Measurements from ENCODE around the gene WDFY4. TPM values are rescaled to one million over a fixed set of nuclear protein-coding genes. Genes with fewer than 3 reads are reported as not detected.

The WDFY4 gene
- total RNA-seq, 1 experiment from 2014 or later = 0.22 TPM

DNA sequence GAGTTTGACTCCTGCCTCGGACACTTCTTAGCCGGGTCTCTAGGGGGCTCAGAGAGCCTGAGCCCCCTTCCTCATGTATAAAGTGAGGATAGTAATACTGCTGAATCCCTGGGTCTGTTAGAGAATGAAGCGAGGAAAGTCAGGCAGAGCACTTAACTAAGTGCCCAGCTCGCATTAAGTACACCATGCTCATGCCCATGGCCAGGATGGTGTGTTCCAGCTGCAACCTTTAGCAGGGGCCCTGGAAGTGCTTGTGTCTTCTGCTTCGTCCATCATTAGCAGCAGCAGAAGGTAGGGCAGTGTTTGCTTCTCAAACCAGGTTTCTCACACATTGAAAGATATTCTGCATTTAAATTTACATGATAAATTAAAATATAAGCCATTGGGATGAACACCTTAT is 27.3 kb upstream of the WDFY4 start:
- Histone ChIP-seq H3K9me2 (ENCODE audit: insufficient read depth) (no peaks in the 10 kb centered on the region), H3K36me3 (ENCODE audit: control insufficient read depth in 1 of 2, insufficient read depth in 2 of 2, low read length in 2 of 2) (no peaks in the 10 kb centered on the region), H3K4me1 (ENCODE audit: control insufficient read depth in 1 of 2, insufficient read depth in 2 of 2, low read length in 2 of 2) (peaks cover 0 to 22% of the 10 kb centered on the region in 2 experiments; a peak in 2 of 4 replicates), H4K20me1 (ENCODE audit: insufficient read depth) (no peaks in the 10 kb centered on the region), H2AFZ (ENCODE audit: low read depth, low read length, poor library complexity, severe bottlenecking) (no peak overlapping the region), H3K9me3 (ENCODE audit: control insufficient read depth in 1 of 2, insufficient read depth in 1 of 2, low read depth in 1 of 2, low read length in 2 of 2) (no peaks in the 10 kb centered on the region), H3K9ac (ENCODE audit: low read length) (no peak overlapping the region), H3K4me2 (ENCODE audit: low read length) (no peak overlapping the region), H3K27me3 (ENCODE audit: insufficient read depth, low read length) (peaks cover 14% of the 10 kb centered on the region), H3K4me3 (replicated peaks in 1 of 2; ENCODE audit: low read depth in 1 of 2, low read length in 2 of 2) (no peak overlapping the region), H3K79me2 (ENCODE audit: insufficient read depth, low read length) (no peaks in the 10 kb centered on the region), H3K27ac (ENCODE audit: low read depth, low read length) (no peak overlapping the region)
- ChIA-PET POLR2A (no interaction called here), RAD21 (ENCODE audit: low non-redundant PET in 1 of 2, low total read pairs in 2 of 2, uncharacterized antibody in 2 of 2, unreplicated experiment in 2 of 2) (no interaction called here), CTCF (interaction anchor here (1.2 to 5.0 kb wide), 16 partner anchors 11 to 1662 kb away, joined by 3 to 86 read pairs (median 10); partner anchors contain the start of gene ARHGAP22)
- ATAC-seq = no peak
- no peak for DNase-seq (ENCODE audit: low read depth, low spot score)
- TF ChIP-seq, protein P1, sequence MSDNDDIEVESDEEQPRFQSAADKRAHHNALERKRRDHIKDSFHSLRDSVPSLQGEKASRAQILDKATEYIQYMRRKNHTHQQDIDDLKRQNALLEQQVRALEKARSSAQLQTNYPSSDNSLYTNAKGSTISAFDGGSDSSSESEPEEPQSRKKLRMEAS (IDR thresholded peaks at IDR 0.05) = no peak
- TF ChIP-seq SP1 (IDR thresholded peaks at IDR 0.05; ENCODE audit: low read depth) (no peak), ZNF274 (IDR thresholded peaks at IDR 0.05; ENCODE audit: low read depth, low read length) (no peak), ELF1 (IDR thresholded peaks at IDR 0.05; ENCODE audit: borderline replicate concordance, low read depth) (no peak), EGR1 (IDR thresholded peaks at IDR 0.05; ENCODE audit: low read depth) (no peak), SRF (IDR thresholded peaks at IDR 0.05; ENCODE audit: low read depth) (no peak), EZH2phosphoT487 (IDR thresholded peaks at IDR 0.05; ENCODE audit: borderline replicate concordance) (no peak)
- TF ChIP-seq, protein P2, sequence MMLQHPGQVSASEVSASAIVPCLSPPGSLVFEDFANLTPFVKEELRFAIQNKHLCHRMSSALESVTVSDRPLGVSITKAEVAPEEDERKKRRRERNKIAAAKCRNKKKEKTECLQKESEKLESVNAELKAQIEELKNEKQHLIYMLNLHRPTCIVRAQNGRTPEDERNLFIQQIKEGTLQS (IDR thresholded peaks at IDR 0.05) = no peak
- BruUV-seq (replicated peaks) = no TSS peak
- intact Hi-C loops (cut with micrococcal nuclease) = loop anchor here (2.0 to 10.0 kb wide), 3 partner anchors 53 to 855 kb away; partner anchors contain the start of gene ARHGAP22

DNA sequence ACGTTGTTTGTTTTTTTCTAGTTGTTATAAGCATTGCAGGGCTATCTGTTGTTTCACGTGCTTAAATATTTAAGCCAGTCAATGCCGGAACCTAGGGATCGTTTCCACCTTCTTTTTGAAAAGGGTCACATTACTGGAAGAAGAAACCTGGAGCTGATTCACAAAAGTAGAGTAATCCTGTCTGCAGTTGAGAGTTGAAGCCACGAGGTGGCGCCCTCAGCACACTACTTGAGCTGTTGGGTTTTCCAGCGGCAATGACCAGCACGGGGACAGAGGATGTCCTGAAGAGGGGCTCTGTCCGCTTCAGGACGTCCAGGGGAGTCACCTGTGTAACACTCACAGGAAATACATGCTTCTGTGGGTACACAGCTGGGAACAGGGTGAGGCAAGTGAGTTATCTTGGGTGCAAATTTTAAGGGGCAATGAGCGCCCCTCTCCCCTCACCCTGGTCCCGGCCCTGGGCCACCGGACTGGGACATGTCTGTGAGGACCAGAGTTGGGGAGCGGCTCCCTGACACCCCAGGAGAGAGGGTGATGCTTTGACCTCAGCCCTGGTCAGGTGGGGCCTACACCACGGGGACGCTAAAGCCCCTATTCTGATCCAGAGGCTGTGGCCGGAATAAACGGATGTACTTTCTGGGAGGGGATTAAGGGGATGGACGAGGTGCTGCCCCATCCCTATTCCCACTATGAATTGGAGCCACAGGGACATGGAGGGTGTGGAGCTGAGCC is 26.3 kb upstream of the WDFY4 start:
- Histone ChIP-seq H3K4me3 (replicated peaks in 1 of 2; ENCODE audit: low read depth in 1 of 2, low read length in 2 of 2) (no peak overlapping the region), H3K27ac (ENCODE audit: low read depth, low read length) (no peak overlapping the region), H2AFZ (ENCODE audit: low read depth, low read length, poor library complexity, severe bottlenecking) (no peak overlapping the region), H3K79me2 (ENCODE audit: insufficient read depth, low read length) (no peaks in the 10 kb centered on the region), H3K36me3 (ENCODE audit: control insufficient read depth in 1 of 2, insufficient read depth in 2 of 2, low read length in 2 of 2) (no peaks in the 10 kb centered on the region), H3K9me3 (ENCODE audit: control insufficient read depth in 1 of 2, insufficient read depth in 1 of 2, low read depth in 1 of 2, low read length in 2 of 2) (no peaks in the 10 kb centered on the region), H3K4me2 (ENCODE audit: low read length) (0 out of 2 replicates have a peak overlapping the region, but pooled peaks have one; percentile 34), H3K9me2 (ENCODE audit: insufficient read depth) (no peaks in the 10 kb centered on the region), H4K20me1 (ENCODE audit: insufficient read depth) (no peaks in the 10 kb centered on the region), H3K27me3 (ENCODE audit: insufficient read depth, low read length) (peaks cover 14% of the 10 kb centered on the region), H3K4me1 (ENCODE audit: control insufficient read depth in 1 of 2, insufficient read depth in 2 of 2, low read length in 2 of 2) (peaks cover 0 to 22% of the 10 kb centered on the region in 2 experiments; a peak in 2 of 4 replicates), H3K9ac (ENCODE audit: low read length) (no peak overlapping the region)
- TF ChIP-seq, protein P1 (IDR thresholded peaks at IDR 0.05) = no peak
- TF ChIP-seq EZH2phosphoT487 (IDR thresholded peaks at IDR 0.05; ENCODE audit: borderline replicate concordance) (no peak), RAD21 (IDR thresholded peaks at IDR 0.05; ENCODE audit: low read depth) (peak; percentile 90)
- TF ChIP-seq, protein P3, sequence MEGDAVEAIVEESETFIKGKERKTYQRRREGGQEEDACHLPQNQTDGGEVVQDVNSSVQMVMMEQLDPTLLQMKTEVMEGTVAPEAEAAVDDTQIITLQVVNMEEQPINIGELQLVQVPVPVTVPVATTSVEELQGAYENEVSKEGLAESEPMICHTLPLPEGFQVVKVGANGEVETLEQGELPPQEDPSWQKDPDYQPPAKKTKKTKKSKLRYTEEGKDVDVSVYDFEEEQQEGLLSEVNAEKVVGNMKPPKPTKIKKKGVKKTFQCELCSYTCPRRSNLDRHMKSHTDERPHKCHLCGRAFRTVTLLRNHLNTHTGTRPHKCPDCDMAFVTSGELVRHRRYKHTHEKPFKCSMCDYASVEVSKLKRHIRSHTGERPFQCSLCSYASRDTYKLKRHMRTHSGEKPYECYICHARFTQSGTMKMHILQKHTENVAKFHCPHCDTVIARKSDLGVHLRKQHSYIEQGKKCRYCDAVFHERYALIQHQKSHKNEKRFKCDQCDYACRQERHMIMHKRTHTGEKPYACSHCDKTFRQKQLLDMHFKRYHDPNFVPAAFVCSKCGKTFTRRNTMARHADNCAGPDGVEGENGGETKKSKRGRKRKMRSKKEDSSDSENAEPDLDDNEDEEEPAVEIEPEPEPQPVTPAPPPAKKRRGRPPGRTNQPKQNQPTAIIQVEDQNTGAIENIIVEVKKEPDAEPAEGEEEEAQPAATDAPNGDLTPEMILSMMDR (IDR thresholded peaks at IDR 0.05 in 2 of 3, conservative IDR thresholded peaks at IDR 0.05 in 1 of 3; ENCODE audit: borderline replicate concordance in 1 of 3, insufficient read depth in 1 of 3, low read depth in 2 of 3, low read length in 2 of 3) = peak; percentile 67 to 89 (median 87); a peak in 5 of 6 replicates
- no TSS peak for BruUV-seq (replicated peaks)
- ATAC-seq = peak; percentile 34
- POLR2A ChIA-PET = no interaction called here
- intact Hi-C loops (cut with micrococcal nuclease) = loop anchor here (10.0 kb wide), 2 partner anchors 54 to 756 kb away; partner anchors contain the start of gene ARHGAP22
- DNase-seq (ENCODE audit: low read depth, low spot score) = peak; percentile 55
- RAD21 ChIA-PET (ENCODE audit: low non-redundant PET in 1 of 2, low total read pairs in 2 of 2, uncharacterized antibody in 2 of 2, unreplicated experiment in 2 of 2) = interaction anchor here (0.7 to 0.8 kb wide), 2 partner anchors 506 to 731 kb away, joined by 3 read pairs; no protein-coding TSS in a partner anchor
- CTCF ChIA-PET = interaction anchor here (0.7 to 5.0 kb wide), 21 partner anchors 26 to 1619 kb away, joined by 3 to 64 read pairs (median 4); partner anchors contain the start of gene ARHGAP22
